Vagina (tissue), 2 donors: ENCODE measurements around the gene PATJ. TPM values are rescaled to one million over a fixed set of nuclear protein-coding genes. Genes with fewer than 3 reads are reported as not detected.

Experiments
- DNase-seq, 2 donors: peaks; one replicate each; pipeline ENCODE4 v3.0.0-alpha.2; 2017; ENCODE audit errors: extremely low spot score in 2 of 2
- H3K27ac ChIP-seq: fragments of 200-600 bp; sonication (generic); one replicate; pipeline ENCODE4 v1.5.1; 2019
- H3K27me3 ChIP-seq: fragments of 200-600 bp; sonication (generic); one replicate; pipeline ENCODE4 v1.5.1; 2019
- H3K36me3 ChIP-seq, 2 donors: fragments of 200-600 bp; sonication (generic); one replicate each; pipeline ENCODE4 v1.5.1; 2017 to 2019
- H3K4me1 ChIP-seq: fragments of 200-600 bp; sonication (generic); one replicate; pipeline ENCODE4 v1.5.1; 2019
- H3K4me3 ChIP-seq, 2 donors: fragments of 200-600 bp; sonication (generic); 1 replicate in 1 of 2; 2 replicates in 1 of 2; pipeline ENCODE4 v1.5.1; 2016 to 2019
- H3K9me3 ChIP-seq: fragments of 200-600 bp; sonication (generic); one replicate; pipeline ENCODE4 v1.5.1; 2019
- POLR2A ChIP-seq, 2 donors: fragments of 450-650 bp; IDR thresholded peaks; one replicate each; pipeline ENCODE4 v1.6.1; 2017; ENCODE audit warnings: antibody characterized with exemption in 2 of 2, mild to moderate bottlenecking in 2 of 2, moderate library complexity in 2 of 2
- POLR2AphosphoS5 ChIP-seq, 2 donors: sonication (generic); formaldehyde crosslinking; IDR thresholded peaks; one replicate each; pipeline ENCODE4 v1.9.0; 2017; ENCODE audit warnings: antibody characterized with exemption in 2 of 2, mild to moderate bottlenecking in 2 of 2, low read depth in 1 of 2; ENCODE audit not compliant: insufficient read depth in 1 of 2
- intact Hi-C: fragments of 100-400 bp; cut with DNase I; formaldehyde crosslinking; loops from one replicate; pipeline ENCODE4 v1.15.1; 2023
- total RNA-seq: library from RNA; depleted of rRNA; stranded (reverse); fragments of >200 nt; gene quantifications from one replicate; pipeline ENCODE4 v1.2.3, GENCODE V29; 2016
- TF ChIP-seq, protein P1 (sequence below), 3 experiments: fragments of 450-650 bp in 2 of 3; fragments of 200-600 bp in 1 of 3; sonication (generic) in 1 of 3; IDR thresholded peaks; one replicate each; pipeline ENCODE4 v1.5.1; 2017 to 2019; ENCODE audit warnings: antibody characterized with exemption in 3 of 3, mild to moderate bottlenecking in 2 of 3, moderate library complexity in 2 of 3

The PATJ gene
- total RNA-seq, 1 donor from 2014 or later: 83.2 TPM

- Histone ChIP-seq H3K4me1 (no peaks in the 10 kb centered on the region), H3K27ac (no peak overlapping the region), H3K4me3 (no peak overlapping the region), H3K36me3 (no peaks in the 10 kb centered on the region), H3K27me3 (no peaks in the 10 kb centered on the region), H3K9me3 (peaks cover 5% of the 10 kb centered on the region)
- no peak for DNase-seq
- intact Hi-C loops: no loop called here
- TF ChIP-seq POLR2A (IDR thresholded peaks at IDR 0.05): no peak
- no peak for TF ChIP-seq POLR2AphosphoS5 (IDR thresholded peaks at IDR 0.05; ENCODE audit: insufficient read depth in 1 of 2, low read depth in 1 of 2)
- TF ChIP-seq, protein P1, sequence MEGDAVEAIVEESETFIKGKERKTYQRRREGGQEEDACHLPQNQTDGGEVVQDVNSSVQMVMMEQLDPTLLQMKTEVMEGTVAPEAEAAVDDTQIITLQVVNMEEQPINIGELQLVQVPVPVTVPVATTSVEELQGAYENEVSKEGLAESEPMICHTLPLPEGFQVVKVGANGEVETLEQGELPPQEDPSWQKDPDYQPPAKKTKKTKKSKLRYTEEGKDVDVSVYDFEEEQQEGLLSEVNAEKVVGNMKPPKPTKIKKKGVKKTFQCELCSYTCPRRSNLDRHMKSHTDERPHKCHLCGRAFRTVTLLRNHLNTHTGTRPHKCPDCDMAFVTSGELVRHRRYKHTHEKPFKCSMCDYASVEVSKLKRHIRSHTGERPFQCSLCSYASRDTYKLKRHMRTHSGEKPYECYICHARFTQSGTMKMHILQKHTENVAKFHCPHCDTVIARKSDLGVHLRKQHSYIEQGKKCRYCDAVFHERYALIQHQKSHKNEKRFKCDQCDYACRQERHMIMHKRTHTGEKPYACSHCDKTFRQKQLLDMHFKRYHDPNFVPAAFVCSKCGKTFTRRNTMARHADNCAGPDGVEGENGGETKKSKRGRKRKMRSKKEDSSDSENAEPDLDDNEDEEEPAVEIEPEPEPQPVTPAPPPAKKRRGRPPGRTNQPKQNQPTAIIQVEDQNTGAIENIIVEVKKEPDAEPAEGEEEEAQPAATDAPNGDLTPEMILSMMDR (IDR thresholded peaks at IDR 0.05): no peak
These were observed 466.7 kb downstream of the PATJ start for GRCh38 chr1:62208970-62209369.

GRCh38 chr1:62209931-62210595 lies 467.8 kb downstream of the PATJ start:
- H3K4me1 ChIP-seq: no peaks in the 10 kb centered on the region
- no peak for DNase-seq
- no peak overlapping the region for H3K27ac ChIP-seq
- TF ChIP-seq POLR2A (IDR thresholded peaks at IDR 0.05): no peak
- TF ChIP-seq, protein P1 (IDR thresholded peaks at IDR 0.05): no peak
- TF ChIP-seq POLR2AphosphoS5 (IDR thresholded peaks at IDR 0.05; ENCODE audit: insufficient read depth in 1 of 2, low read depth in 1 of 2): no peak
- H3K36me3 ChIP-seq: no peaks in the 10 kb centered on the region
- H3K9me3 ChIP-seq: peaks cover 5% of the 10 kb centered on the region
- H3K4me3 ChIP-seq: no peak overlapping the region
- intact Hi-C loops: no loop called here
- H3K27me3 ChIP-seq: no peaks in the 10 kb centered on the region

DNA sequence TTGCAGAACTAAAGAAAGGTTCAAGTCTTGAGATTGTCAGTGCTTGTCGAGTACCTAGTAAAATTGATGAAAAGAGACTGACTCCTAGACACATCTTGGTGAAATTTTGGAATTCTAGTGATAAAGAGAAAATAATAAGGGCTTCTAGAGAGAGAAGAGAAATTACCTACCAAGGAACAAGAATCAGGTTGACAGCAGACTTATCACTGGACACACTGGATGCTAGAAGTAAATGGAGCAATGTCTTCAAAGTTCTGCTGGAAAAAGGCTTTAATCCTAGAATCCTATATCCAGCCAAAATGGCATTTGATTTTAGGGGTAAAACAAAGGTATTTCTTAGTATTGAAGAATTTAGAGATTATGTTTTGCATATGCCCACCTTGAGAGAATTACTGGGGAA lies 468.7 kb downstream of the PATJ start:
- no peaks in the 10 kb centered on the region for H3K4me1 ChIP-seq
- H3K27me3 ChIP-seq: no peaks in the 10 kb centered on the region
- TF ChIP-seq, protein P1 (IDR thresholded peaks at IDR 0.05): no peak
- TF ChIP-seq POLR2A (IDR thresholded peaks at IDR 0.05) (no peak), POLR2AphosphoS5 (IDR thresholded peaks at IDR 0.05; ENCODE audit: insufficient read depth in 1 of 2, low read depth in 1 of 2) (no peak)
- peaks cover 5% of the 10 kb centered on the region for H3K9me3 ChIP-seq
- no peak overlapping the region for H3K4me3 ChIP-seq
- H3K36me3 ChIP-seq: no peaks in the 10 kb centered on the region
- no peak overlapping the region for H3K27ac ChIP-seq
- intact Hi-C loops: no loop called here
- no peak for DNase-seq

DNA sequence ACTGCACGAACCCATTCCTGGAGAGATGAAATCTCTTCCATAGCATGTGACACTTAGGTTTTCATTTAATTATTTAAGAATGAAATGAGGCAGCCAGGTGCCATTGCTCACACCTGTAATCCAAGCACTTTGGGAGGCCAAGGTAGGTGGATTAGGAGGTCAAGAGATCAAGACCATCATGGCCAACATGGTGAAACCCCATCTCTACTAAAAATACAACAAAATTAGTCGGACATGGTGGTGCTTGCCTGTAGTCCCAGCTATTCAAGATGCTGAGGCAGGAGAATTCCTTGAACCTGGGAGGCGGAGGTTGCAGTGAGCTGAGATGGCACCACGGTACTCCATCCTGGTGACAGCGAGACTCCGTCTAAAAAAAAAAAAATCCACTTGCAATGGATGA lies 470.1 kb downstream of the PATJ start:
- TF ChIP-seq POLR2A (IDR thresholded peaks at IDR 0.05) (no peak), POLR2AphosphoS5 (IDR thresholded peaks at IDR 0.05; ENCODE audit: insufficient read depth in 1 of 2, low read depth in 1 of 2) (no peak)
- TF ChIP-seq, protein P1 (IDR thresholded peaks at IDR 0.05): no peak
- no peak overlapping the region for H3K4me3 ChIP-seq
- H3K27me3 ChIP-seq: no peaks in the 10 kb centered on the region
- H3K9me3 ChIP-seq: peaks cover 5% of the 10 kb centered on the region
- no peak for DNase-seq
- no peaks in the 10 kb centered on the region for H3K36me3 ChIP-seq
- no peaks in the 10 kb centered on the region for H3K4me1 ChIP-seq
- no peak overlapping the region for H3K27ac ChIP-seq
- intact Hi-C loops: no loop called here

- Histone ChIP-seq H3K36me3 (no peaks in the 10 kb centered on the region), H3K27me3 (no peaks in the 10 kb centered on the region), H3K4me1 (no peaks in the 10 kb centered on the region), H3K9me3 (peaks cover 5% of the 10 kb centered on the region), H3K4me3 (no peak overlapping the region), H3K27ac (no peak overlapping the region)
- intact Hi-C loops: no loop called here
- DNase-seq: no peak
- TF ChIP-seq POLR2A (IDR thresholded peaks at IDR 0.05) (no peak), POLR2AphosphoS5 (IDR thresholded peaks at IDR 0.05; ENCODE audit: insufficient read depth in 1 of 2, low read depth in 1 of 2) (no peak)
- TF ChIP-seq, protein P1 (IDR thresholded peaks at IDR 0.05): no peak
These were observed 471.0 kb downstream of the PATJ start for GRCh38 chr1:62213075-62213914.
